ENCODE measurements around the gene ACSM2A. TPM values are rescaled to one million over a fixed set of nuclear protein-coding genes. Genes with fewer than 3 reads are reported as not detected.
"Not testable (repeated sequence)": the region's sequence is repeated elsewhere in the genome, so short reads cannot be mapped to it uniquely, and the experiment has no call there.

ACSM2A gene
- total RNA-seq, 1 experiment from 2014 or later = not detected

- not testable (repeated sequence) for H3K4ac ChIP-seq (ENCODE audit: low read depth, low read length); H2BK15ac ChIP-seq (ENCODE audit: low read depth, low read length); H3K14ac ChIP-seq (ENCODE audit: insufficient read depth, low read length); H3K27ac Mint-ChIP-seq; H3K36me3 Mint-ChIP-seq (ENCODE audit: insufficient read depth in 1 of 3, low read depth in 3 of 3); H3K9ac ChIP-seq (ENCODE audit: extremely low read depth, insufficient read length, low read length); H2BK120ac ChIP-seq (ENCODE audit: low read depth, low read length, poor library complexity, severe bottlenecking); H3K27me3 ChIP-seq (ENCODE audit: insufficient read depth, low read length); H3K18ac ChIP-seq (ENCODE audit: insufficient read length, low read depth, low read length); H4K91ac ChIP-seq (ENCODE audit: insufficient read length, low read depth, low read length); H4K5ac ChIP-seq (ENCODE audit: insufficient read length, low read depth, low read length); DNase-seq; H3K23ac ChIP-seq (ENCODE audit: insufficient read length, low read depth, low read length); H3K27me3 Mint-ChIP-seq (ENCODE audit: low read depth); H3K4me1 ChIP-seq (ENCODE audit: insufficient read depth, low read length); H3K9me3 ChIP-seq (ENCODE audit: control insufficient read depth, low read depth, low read length); H3K79me1 ChIP-seq (ENCODE audit: insufficient read depth, low read depth, low read length, poor library complexity, severe bottlenecking); H3K27ac ChIP-seq (ENCODE audit: insufficient read length, low read depth, low read length); H2BK20ac ChIP-seq (ENCODE audit: low read depth, low read length, poor library complexity, severe bottlenecking); H3K4me1 Mint-ChIP-seq; H4K8ac ChIP-seq (replicated peaks; ENCODE audit: insufficient read length, low read depth, low read length); H3K56ac ChIP-seq (ENCODE audit: insufficient read length, low read depth, low read length); H3K23me2 ChIP-seq (ENCODE audit: insufficient read length, low read depth, low read length, poor library complexity, severe bottlenecking); H3K4me3 Mint-ChIP-seq; H2AK5ac ChIP-seq (ENCODE audit: insufficient read length, low read length); H3K79me2 ChIP-seq (ENCODE audit: insufficient read depth, low read length); H2BK5ac ChIP-seq (ENCODE audit: insufficient read length, low read length); H3T11ph ChIP-seq (ENCODE audit: low read length); H3K4me2 ChIP-seq (ENCODE audit: insufficient read depth, insufficient read length, low read length); H2BK12ac ChIP-seq (ENCODE audit: insufficient read length, low read depth, low read length); H2AFZ ChIP-seq (ENCODE audit: low read length); H4K20me1 ChIP-seq (ENCODE audit: control insufficient read depth, insufficient read depth, insufficient read length)
- peaks cover 0 to 14% of the 10 kb centered on the region in 2 experiments; a peak in 2 of 5 replicates for H3K9me3 Mint-ChIP-seq
- WGBS (ENCODE audit: extremely low coverage, insufficient read length, low lambda C conversion rate) = no CpG with 5 or more reads among the region's 3 CpGs
Observed at GRCh38 chr16:20532284-20532792, 81.0 kb downstream of the ACSM2A start.

- not testable (repeated sequence) for H3K27ac Mint-ChIP-seq; H3K27me3 ChIP-seq (ENCODE audit: insufficient read depth, low read length); H3K9me3 ChIP-seq (ENCODE audit: control insufficient read depth, low read depth, low read length); H3K4me1 ChIP-seq (ENCODE audit: insufficient read depth, low read length); H4K8ac ChIP-seq (replicated peaks; ENCODE audit: insufficient read length, low read depth, low read length); H3K23me2 ChIP-seq (ENCODE audit: insufficient read length, low read depth, low read length, poor library complexity, severe bottlenecking); H3T11ph ChIP-seq (ENCODE audit: low read length); H3K56ac ChIP-seq (ENCODE audit: insufficient read length, low read depth, low read length); H3K36me3 Mint-ChIP-seq (ENCODE audit: insufficient read depth in 1 of 3, low read depth in 3 of 3); H4K91ac ChIP-seq (ENCODE audit: insufficient read length, low read depth, low read length); H2BK12ac ChIP-seq (ENCODE audit: insufficient read length, low read depth, low read length); H3K4ac ChIP-seq (ENCODE audit: low read depth, low read length); H3K27ac ChIP-seq (ENCODE audit: insufficient read length, low read depth, low read length); H2BK120ac ChIP-seq (ENCODE audit: low read depth, low read length, poor library complexity, severe bottlenecking); H2AFZ ChIP-seq (ENCODE audit: low read length); H3K23ac ChIP-seq (ENCODE audit: insufficient read length, low read depth, low read length); H3K4me1 Mint-ChIP-seq; H3K4me3 Mint-ChIP-seq; H2AK5ac ChIP-seq (ENCODE audit: insufficient read length, low read length); H3K9ac ChIP-seq (ENCODE audit: extremely low read depth, insufficient read length, low read length); H3K79me2 ChIP-seq (ENCODE audit: insufficient read depth, low read length); H2BK15ac ChIP-seq (ENCODE audit: low read depth, low read length); H4K20me1 ChIP-seq (ENCODE audit: control insufficient read depth, insufficient read depth, insufficient read length); H2BK20ac ChIP-seq (ENCODE audit: low read depth, low read length, poor library complexity, severe bottlenecking); H3K14ac ChIP-seq (ENCODE audit: insufficient read depth, low read length); H3K27me3 Mint-ChIP-seq (ENCODE audit: low read depth); H4K5ac ChIP-seq (ENCODE audit: insufficient read length, low read depth, low read length); H3K4me2 ChIP-seq (ENCODE audit: insufficient read depth, insufficient read length, low read length); DNase-seq; H2BK5ac ChIP-seq (ENCODE audit: insufficient read length, low read length); H3K79me1 ChIP-seq (ENCODE audit: insufficient read depth, low read depth, low read length, poor library complexity, severe bottlenecking); H3K18ac ChIP-seq (ENCODE audit: insufficient read length, low read depth, low read length)
- peaks cover 0 to 20% of the 10 kb centered on the region in 2 experiments; a peak in 2 of 5 replicates for H3K9me3 Mint-ChIP-seq
- WGBS (ENCODE audit: extremely low coverage, insufficient read length, low lambda C conversion rate) = 100% methylated on average over 1 of the region's 1 CpG
Observed at GRCh38 chr16:20536669-20537068, 85.3 kb downstream of the ACSM2A start.
